ENCODE results near the gene LEP. TPM values are rescaled to one million over a fixed set of nuclear protein-coding genes. Genes with fewer than 3 reads are reported as not detected.
"Not testable (repeated sequence)": the region's sequence is repeated elsewhere in the genome, so short reads cannot be mapped to it uniquely, and the experiment has no call there.

LEP gene
- total RNA-seq, 1 donor from 2014 or later: not detected

- DNase-seq (ENCODE audit: low read depth in 2 of 2): no peak
These were observed 30.4 kb downstream of the LEP start for GRCh38 chr7:128271471-128271941.

- DNase-seq (ENCODE audit: low read depth in 2 of 2): no peak
These were observed 30.9 kb downstream of the LEP start for GRCh38 chr7:128271942-128272481.

GRCh38 chr7:128274246-128274883, 33.3 kb downstream of the LEP start:
- no peak for DNase-seq (ENCODE audit: low read depth in 2 of 2)

- DNase-seq (ENCODE audit: low read depth in 2 of 2): no peak
These were observed 34.0 kb downstream of the LEP start for GRCh38 chr7:128274884-128275603.

- DNase-seq (ENCODE audit: low read depth in 2 of 2): no peak
These were observed 34.6 kb downstream of the LEP start for GRCh38 chr7:128275681-128276080.

GRCh38 chr7:128278366-128278765, 37.3 kb downstream of the LEP start:
- no peak for DNase-seq (ENCODE audit: low read depth in 2 of 2)

GRCh38 chr7:128279124-128279713, 38.1 kb downstream of the LEP start:
- no peak for DNase-seq (ENCODE audit: low read depth in 2 of 2)

GRCh38 chr7:128280451-128280850, 39.4 kb downstream of the LEP start:
- DNase-seq (ENCODE audit: low read depth in 2 of 2): peak in 1 of 2 donors; percentile 12

GRCh38 chr7:128281605-128282380, 40.7 kb downstream of the LEP start:
- peak in 1 of 2 donors; percentile 61 for DNase-seq (ENCODE audit: low read depth in 2 of 2)

- no peak for DNase-seq (ENCODE audit: low read depth in 2 of 2)
These were observed 43.0 kb downstream of the LEP start for GRCh38 chr7:128284102-128284501.

- DNase-seq (ENCODE audit: low read depth in 2 of 2): no peak
These were observed 46.5 kb downstream of the LEP start for GRCh38 chr7:128287556-128287955.

- not testable (repeated sequence) for DNase-seq (ENCODE audit: low read depth in 2 of 2)
These were observed 56.9 kb downstream of the LEP start for GRCh38 chr7:128298004-128298403.

- no peak for DNase-seq (ENCODE audit: low read depth in 2 of 2)
These were observed 58.1 kb downstream of the LEP start for GRCh38 chr7:128299109-128299607.

GRCh38 chr7:128302139-128302538, 61.1 kb downstream of the LEP start:
- no peak for DNase-seq (ENCODE audit: low read depth in 2 of 2)

- no peak for DNase-seq (ENCODE audit: low read depth in 2 of 2)
These were observed 62.1 kb downstream of the LEP start for GRCh38 chr7:128303133-128303532.

GRCh38 chr7:128303643-128304042, 62.6 kb downstream of the LEP start:
- DNase-seq (ENCODE audit: low read depth in 2 of 2): no peak

- DNase-seq (ENCODE audit: low read depth in 2 of 2): no peak
These were observed 63.1 kb downstream of the LEP start for GRCh38 chr7:128304212-128304611.

GRCh38 chr7:128307061-128307460, 66.0 kb downstream of the LEP start:
- DNase-seq (ENCODE audit: low read depth in 2 of 2): no peak

Data from lung microvascular endothelial cell (primary cell).